Measurements from ENCODE around the gene USP12.
"Not testable (repeated sequence)": the region's sequence is repeated elsewhere in the genome, so short reads cannot be mapped to it uniquely, and the experiment has no call there.

The USP12 gene, protein sequence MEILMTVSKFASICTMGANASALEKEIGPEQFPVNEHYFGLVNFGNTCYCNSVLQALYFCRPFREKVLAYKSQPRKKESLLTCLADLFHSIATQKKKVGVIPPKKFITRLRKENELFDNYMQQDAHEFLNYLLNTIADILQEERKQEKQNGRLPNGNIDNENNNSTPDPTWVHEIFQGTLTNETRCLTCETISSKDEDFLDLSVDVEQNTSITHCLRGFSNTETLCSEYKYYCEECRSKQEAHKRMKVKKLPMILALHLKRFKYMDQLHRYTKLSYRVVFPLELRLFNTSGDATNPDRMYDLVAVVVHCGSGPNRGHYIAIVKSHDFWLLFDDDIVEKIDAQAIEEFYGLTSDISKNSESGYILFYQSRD
- 58.3 to 69.7 reads per million in 2 donors for total RNA-seq

DNA sequence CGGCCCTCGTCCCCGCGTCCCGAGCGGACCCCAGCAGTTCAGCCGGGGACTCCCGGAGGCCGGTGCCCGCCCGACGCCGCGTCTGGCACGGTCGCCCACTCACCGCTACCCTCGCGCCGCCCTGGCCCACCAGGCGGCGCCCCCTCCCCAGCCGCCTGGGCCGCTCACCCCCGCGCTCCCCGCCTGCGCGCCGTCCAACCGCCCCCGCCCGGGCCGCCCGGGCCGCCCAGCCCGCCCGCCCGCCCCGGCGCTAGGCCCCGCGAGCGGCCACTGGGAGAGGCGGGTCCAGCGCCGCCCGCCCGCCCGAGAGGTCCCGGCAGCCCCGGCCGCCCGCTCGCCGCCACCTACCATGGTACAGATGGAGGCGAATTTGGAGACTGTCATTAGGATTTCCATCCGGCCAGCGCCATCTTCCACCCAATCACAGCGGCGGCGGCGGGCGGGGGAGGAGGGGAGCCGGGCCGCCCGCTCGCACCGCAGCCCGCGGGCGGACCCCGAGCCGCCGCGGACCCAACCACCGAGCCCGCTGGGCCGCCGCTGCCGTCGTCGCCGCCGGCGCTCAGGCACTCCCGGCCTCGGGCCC is at the start of gene USP12:
USP12 (minus strand) TSS at position 568 of the 583 bp plus-strand sequence; CDS start at position 396, 172 bp downstream.
- no peak for DNase-seq

DNA sequence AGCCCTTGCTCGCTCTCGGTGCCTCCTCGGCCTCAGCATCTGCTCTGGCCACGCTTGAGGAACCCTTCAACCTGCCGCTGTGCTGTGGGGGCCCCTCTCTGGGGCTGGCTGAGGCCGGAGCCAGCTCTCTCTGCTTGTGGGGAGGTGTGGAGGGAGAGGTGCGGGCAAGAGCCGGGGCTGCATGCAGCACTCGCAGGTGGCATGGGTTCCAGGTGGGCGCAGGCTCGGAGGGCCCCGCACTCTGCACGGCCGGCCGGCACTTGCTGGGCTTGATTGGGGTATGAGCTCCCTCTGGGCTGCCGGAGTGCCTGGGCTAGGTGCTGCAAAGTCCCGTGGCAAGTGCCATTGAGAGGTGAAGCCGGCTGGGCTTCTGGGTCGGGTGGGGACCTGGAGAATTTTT is 48.0 kb upstream of the USP12 start:
- DNase-seq, result no peak

DNA sequence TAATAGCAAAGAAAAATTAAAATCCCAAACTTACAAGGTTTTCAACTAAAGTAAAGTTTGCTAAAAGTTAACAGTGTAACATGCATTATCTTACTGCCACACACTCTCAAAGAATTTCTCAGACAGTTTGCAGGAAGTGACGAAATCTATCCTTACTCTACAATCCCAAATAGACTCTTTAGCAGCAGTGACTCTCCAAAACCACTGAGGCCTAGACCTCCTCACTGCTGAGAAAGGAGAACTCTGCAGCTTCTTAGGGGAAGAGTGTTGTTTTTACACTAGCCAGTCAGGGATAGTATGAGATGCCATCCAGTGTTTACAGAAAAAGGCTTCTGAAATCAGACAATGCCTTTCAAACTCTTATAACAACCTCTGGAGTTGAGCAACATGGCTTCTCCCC is 47.2 kb upstream of the USP12 start:
- DNase-seq, result not testable (repeated sequence)

DNA sequence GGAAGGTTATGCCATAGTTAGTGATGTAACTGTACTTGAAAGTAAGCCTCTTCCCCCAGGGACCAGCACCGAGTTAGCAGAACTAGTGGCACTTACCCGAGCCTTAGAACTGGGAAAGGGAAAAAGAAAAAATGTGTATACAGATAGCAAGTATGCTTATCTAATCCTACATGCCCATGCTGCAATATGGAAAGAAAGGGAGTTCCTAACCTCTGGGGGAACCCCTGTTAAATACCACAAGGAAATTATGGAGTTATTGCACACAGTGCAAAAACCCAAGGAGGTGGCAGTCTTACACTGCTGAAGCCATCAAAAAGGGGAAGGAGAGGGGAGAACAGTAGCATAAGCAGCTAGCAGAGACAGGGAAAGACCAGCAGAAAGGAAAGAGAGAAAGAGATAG is 46.2 kb upstream of the USP12 start:
- DNase-seq, result not testable (repeated sequence)

DNA sequence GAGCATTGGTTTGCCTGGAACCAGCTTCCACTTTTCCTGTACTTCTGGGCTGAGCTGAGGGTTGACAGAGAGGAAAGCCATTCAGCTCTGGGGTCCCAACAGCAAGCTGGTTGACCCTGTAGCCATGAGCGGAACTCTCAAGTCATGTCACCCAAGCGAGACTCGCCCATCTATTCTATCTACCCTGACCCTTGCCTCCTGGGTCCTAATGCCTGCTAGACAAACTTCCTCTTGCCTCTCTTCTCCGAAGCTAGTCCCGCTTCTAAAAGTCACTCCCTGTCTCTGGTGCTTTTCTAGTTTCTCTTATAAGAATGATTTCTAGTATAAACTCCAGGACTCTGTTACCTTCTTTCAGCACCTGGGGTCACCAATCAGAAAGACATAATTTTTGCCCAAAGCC is 41.8 kb upstream of the USP12 start:
- not testable (repeated sequence) for DNase-seq

DNA sequence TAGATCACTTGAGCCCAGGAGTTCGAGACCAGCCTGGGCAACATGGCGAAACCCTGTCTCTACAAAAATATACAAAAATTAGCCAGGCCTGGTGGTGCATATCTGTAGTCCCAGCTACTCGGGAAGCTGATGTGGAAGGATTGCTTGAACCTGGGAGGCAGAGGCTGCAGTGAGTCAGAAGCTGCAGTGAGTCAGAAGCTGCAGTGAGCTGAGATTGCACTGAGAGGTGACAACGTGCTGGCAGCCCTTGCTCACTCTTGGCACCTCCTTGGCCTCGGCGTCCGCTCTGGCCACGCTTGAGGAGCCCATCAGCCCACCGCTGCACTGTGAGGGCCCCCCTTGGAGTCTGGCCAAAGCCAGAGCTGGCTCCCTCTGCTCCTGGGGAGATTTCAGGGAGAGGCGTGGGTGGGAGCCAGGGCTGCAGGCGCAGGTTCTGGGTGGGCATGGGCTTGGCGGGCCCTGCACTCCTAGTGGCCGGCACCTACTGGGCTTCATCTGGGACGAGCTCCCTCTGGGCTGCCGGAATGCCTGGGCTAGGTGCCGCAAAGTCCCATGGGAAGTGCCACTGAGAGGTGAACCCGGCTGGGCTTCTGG is 40.3 kb upstream of the USP12 start:
- DNase-seq, result no peak

DNA sequence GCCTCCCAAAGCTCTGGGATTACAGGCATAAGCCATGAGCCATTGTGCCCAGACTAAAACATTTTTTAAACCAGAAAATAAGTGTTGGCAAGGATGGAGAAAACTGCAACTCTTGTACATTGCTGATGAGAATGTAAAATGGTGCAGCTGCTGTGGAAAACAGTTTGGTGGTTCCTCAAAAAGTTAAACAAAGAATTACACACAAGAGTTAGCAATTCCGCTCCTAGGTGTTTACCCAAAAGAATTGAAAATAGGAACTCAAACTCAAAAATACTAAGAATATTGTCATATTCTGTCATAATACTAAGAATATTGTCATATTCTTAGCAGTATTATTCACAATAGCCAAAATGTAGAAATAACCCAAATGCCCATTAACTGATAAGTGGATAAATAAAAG is 39.7 kb upstream of the USP12 start:
- no peak for DNase-seq

DNA sequence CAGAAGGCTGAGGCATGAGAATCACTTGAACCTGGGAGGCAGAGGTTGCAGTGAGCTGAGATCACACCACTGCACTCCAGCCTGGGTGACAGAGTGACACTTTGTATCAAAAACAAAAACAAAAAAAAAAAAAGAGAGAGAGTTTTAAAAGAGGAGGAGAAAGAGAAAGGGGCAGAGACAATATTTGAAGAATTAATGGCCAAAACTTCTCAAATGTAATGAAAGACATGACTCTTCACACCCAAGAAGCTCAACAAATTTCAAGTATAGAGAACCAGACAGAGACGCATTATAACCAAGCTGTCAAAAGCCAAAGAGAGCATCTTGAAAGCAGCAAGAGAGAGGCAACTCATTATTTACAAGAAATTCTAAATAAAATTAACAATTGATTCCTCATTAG is 36.9 kb upstream of the USP12 start:
- no peak for DNase-seq

DNA sequence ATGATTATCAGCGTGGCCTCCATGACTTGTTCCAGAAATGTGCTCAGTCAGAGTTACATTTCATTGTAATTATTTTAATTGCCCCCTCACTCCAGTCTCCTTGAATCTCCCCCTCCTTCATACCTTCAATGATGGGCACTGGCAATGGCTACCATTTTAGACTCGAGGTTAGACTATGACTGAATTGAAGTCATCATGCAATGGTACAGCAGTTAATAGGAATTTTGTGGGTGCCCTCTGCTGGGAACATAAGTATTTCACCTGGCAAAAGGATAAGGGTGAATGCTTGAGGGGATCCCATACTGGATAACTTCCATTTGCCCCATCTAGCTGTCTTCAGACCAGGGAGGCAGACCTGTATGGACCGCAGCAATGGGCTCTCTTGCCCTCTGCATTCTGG is 32.2 kb upstream of the USP12 start:
- DNase-seq, result no peak

DNA sequence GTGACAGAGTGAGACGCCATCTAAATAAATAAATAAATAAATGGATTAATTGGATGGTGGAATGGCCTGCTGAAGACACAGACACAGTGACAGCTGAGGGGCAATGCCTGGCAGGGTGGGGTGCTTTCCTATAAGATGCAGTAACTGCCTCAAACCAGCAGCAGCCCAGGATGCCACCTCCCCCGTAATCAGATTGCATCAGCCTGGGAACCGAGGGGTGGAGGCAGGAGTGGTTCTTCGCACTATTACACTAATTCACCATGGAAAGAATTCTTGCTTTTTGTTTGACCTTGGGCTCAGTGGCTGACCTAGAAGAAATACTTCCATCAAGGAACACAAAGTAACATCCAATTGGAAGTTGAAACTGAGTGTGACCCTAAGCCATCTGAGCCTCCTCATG is 31.6 kb upstream of the USP12 start:
- no peak for DNase-seq

DNA sequence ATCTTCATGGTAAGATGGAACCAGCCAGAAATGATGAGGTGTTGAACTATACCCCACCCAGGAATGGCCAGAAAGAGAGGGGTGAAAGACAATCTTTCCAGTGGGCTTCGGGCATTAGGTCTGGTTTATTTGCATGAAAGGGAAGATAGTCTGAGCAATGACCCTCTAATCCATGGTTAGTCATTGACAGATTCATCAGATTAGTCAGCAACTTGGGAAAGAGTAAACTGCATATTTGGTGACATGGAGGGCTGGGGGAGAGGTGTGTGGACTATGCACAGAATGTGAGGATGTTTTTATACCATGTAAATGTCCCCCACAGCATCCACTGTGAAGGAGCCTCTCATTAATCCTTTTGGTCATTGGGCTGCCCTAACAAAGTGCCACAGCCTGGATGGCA is 30.1 kb upstream of the USP12 start:
- no peak for DNase-seq

DNA sequence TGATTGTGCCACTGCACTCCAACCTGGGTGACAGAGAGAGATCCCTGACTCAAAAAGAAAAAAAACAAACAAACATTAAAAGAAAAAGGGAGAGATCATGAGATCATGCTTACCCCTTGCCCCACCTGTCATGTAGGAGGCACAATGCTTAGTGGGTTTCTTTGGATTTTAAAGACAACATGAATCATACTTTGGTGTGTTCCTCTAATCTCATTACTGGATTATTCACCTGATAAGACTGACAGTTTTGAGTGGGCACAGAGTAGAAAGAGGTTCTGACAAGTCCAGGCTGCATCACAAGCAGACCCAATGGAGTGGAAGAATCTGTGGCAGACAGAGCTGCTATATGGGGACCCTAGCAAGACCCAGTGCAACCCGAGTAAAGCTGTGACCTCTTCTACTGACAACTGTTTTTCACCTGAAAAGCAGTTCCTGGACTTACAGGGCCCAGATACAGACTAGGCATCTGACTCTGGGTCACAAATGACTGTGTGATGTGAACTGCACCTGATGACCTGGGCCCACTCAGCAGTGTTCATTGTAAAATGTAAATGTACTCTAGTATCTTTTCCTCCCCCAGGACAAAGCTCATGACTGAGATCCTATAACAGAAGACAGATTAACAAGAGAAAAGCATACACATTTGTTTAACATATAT is 28.9 kb upstream of the USP12 start:
- DNase-seq, result no peak

DNA sequence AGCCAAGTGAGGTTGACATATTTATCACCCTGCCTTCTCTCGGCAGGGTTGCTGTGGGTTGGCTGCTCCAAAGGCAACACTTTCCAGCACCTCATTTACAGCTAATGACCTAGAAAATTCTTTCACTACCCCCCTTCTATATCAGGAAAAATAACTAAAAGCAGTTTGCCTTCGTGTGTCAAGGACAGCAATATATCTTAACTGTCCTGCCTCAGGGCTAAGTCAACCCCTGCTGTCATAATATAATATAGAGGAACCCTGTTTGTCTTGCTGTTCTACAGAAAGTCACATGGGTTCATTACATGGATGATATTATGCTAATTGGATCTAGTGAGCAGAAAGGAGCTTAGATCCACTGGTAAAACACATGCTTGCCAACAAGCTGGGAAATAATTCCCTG is 28.1 kb upstream of the USP12 start:
- DNase-seq, result no peak

DNA sequence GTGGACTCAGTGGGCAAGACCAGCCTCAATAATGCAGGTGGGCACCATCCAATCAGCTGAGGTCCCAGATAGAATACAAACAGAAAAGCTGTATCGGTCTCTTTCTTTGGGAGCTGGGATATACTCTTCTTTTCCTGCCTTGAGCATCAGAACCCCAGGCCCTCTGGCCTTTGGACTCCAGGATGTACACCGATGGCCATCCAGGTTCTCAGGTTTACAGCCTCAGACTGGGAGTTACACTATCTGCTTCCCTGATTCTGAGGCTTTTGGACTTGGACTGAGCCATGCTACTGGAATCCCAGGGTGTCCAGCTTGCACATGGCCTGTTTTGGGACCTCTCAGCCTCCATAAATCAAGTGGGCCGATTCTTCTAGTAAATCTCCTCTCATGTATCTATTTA is 27.6 kb upstream of the USP12 start:
- DNase-seq, result no peak

DNA sequence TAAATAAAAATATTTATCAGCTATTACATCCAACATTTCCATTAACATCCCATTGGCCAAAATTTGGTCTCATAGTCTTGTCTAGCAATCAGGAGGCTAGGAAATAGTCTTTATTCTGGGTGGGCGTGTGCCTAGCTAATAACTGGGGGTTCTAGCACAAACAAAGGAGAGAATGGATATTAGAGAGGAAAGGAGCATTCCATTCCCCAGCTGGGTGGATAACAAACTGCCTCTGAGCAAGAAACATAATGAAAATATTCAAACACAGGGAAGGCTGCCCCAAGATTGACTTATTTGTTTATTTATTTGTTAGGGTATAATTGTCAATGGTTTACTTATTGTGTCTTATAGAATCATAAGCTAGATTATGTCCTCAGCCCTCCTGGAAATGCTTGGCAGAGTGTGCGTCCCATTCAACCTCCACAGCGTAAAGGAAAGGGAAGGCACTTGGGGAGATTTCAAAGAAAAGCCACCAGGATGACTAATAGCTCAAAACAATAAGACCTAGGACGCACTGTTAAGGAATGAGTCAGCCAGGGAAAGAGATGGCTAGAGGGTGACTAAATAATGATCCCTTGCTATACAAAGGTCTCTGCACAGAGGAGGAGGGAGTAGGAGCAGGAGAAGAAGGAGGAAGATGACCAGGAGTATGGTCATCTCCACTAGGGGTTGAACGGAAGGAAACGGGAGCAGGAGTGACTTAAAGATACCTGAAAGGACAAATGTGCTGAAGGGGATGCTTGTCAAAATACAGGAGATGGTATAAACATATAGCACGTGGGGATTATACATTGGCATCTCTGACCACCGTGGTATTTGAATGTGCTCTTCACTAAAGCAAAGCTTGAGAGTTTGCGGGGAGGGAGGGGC is 23.5 kb upstream of the USP12 start:
- no peak for DNase-seq

DNA sequence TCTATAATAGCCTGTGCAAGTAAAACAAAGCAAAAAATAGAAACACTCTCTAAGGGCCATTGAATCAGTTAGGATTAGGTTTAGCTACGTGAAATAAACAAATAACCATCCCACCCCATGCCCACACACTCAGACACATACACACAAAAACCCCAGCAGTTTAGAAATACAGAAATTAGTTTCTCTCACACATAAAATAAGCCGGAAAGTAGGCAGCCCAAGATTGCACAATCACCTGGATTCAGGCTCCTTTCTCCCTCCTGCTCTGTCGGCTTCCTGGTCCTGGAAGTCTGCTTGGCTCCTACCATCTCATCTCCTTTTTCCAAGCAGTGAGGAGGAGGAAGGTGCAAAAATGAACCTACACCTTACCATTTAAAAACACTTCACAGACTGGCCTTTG is 22.6 kb upstream of the USP12 start:
- DNase-seq, result no peak

DNA sequence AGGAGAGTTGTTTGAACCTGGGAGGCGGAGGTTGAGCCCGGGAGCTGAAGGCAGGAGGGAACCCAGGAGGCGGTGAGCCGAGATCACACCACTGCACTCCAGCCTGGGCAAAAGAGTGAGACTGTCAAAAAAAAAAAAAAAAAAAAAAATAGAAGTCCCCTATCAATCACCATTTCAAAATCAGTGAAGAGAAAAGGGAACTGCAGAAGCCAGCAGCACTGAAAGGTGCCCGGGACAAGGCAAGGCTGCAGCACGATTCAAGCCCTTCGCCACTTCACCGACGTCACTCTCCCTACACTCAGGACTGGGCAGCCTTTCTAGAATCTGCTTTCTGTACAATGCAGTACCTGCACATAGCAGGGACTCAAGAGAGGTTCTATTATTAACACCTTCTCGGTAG is 21.9 kb upstream of the USP12 start:
- no peak for DNase-seq

DNA sequence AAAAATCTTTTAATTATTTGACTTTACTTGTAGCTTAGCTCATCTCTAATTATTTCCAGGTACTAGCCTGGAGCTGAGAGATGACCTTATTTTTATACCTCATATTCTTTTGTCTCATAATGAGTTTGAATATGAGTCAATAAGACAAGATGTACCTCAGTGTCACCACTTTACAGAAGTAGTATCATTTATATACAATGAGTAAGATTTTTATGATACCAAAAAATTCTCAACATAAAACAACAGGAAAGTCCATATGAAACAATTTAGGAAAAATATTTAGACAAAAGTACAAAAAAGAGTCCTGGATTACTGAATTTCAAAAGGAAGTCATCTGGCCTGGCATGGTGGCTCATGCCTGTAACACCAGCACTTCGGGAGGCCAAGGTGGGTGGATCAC is 21.4 kb upstream of the USP12 start:
- no peak for DNase-seq

DNA sequence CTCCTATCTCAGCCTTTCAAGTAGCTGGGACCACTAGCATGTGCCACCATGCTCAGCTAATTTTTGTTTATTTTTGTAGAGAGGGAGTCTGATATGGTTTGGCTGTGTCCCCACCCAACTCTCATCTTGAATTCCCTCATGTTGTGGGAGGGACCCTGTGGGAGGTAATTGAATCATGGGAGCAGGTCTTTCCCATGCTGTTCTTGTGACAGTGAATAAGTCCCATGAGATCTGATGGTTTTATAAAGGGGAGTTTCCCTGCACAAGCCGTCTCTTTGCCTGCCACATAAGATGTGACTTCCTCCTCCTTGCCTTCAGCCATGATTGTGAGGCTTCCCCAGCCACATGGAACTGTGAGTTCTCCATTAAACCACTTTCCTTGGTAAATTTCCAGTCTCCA is 20.8 kb upstream of the USP12 start:
- DNase-seq, result not testable (repeated sequence)

DNA sequence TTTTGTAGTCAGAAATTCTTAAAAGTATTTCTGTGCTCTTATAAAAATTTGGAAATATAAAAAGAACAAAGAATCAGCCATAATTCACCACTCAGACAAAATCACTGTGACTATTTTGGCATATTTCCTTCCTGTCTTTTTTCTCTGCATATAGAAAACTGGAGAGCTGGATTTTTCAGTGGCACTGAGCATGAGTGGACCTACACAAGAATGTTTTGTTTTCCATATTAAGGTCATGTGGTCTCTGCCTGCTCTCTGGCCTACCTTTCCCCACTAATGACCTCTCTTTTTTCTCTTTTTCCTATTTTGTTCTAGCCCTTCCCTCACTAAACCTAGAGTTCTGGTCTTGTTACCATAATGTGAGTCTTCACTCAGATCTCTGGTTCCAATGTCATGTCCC is 17.6 kb upstream of the USP12 start:
- no peak for DNase-seq

DNA sequence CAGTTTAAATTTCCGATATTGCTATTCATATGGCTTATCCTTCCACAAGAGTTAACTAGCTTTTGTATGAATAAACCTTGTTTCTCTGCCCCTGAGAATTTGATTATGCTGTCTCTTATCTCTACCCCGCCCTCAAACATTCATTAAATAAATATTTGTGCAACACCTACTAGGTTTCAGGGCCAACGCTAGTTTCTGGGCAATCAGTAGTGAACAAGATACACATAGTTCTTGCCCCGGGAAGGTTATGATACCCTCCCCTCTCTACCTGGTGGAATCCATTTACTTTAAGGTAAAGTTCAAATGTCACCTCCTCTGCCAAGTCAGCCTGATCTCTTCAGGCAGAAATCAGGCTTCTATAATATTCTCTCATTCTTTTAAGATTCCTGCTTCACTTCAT is 16.6 kb upstream of the USP12 start:
- DNase-seq, result no peak

DNA sequence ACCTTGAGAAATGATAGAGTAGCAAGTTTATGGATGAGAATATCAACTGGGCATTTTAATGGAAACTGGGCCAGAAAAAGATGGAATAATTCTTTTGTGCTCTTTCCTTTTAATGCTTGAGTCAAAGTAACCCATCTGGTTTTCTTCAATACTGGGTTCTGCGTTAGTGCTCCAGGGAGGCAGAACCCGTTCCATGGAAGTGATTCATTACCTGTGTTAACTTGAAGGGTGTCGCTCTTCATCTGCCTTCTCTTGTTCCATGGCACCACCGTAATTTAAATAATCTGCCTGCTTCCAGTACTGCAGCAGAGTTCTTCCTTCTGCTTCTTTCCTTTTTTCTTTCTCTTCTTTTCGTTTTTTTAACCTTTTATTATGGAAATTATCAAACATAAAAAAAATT is 14.7 kb upstream of the USP12 start:
- DNase-seq, result no peak
